Smooth muscle cell (in vitro differentiated cells): ENCODE measurements around the gene DHRS3. TPM values are rescaled to one million over a fixed set of nuclear protein-coding genes. Genes with fewer than 3 reads are reported as not detected.

Source experiments
- DNase-seq: peaks from one replicate; lab custom pipeline; 2025; ENCODE audit not compliant: unreplicated experiment; lab: John Stamatoyannopoulos, UW
- H2AFZ ChIP-seq: fragments of 200-600 bp; sonication (generic); 2 replicates; pipeline ENCODE4 v1.6.0; 2016; ENCODE audit warnings: antibody characterized with exemption, low read depth, mild to moderate bottlenecking
- H3F3A ChIP-seq: fragments of 200-600 bp; sonication (generic); 2 replicates; pipeline ENCODE4 v1.6.0; 2017; ENCODE audit warnings: antibody characterized with exemption, low read depth
- H3K27ac ChIP-seq: fragments of 200-600 bp; sonication (generic); 2 replicates; pipeline ENCODE4 v1.5.1; 2016; ENCODE audit warnings: low read depth, mild to moderate bottlenecking
- H3K27me3 ChIP-seq: fragments of 200-600 bp; sonication (generic); 2 replicates; pipeline ENCODE4 v1.6.1; 2016; ENCODE audit warnings: low read depth, mild to moderate bottlenecking
- H3K36me3 ChIP-seq: fragments of 200-600 bp; sonication (generic); 2 replicates; pipeline ENCODE4 v1.5.1; 2016; ENCODE audit warnings: low read depth
- H3K4me1 ChIP-seq: fragments of 200-600 bp; sonication (generic); 2 replicates; pipeline ENCODE4 v1.5.1; 2016; ENCODE audit warnings: low read depth
- H3K4me2 ChIP-seq: fragments of 200-600 bp; sonication (generic); 2 replicates; pipeline ENCODE4 v1.6.0; 2016; ENCODE audit warnings: mild to moderate bottlenecking
- H3K4me3 ChIP-seq: fragments of 200-600 bp; sonication (generic); 2 replicates; pipeline ENCODE4 v1.5.1; 2016; ENCODE audit warnings: mild to moderate bottlenecking
- H3K79me2 ChIP-seq: fragments of 200-600 bp; sonication (generic); 2 replicates; pipeline ENCODE4 v1.6.0; 2016; ENCODE audit warnings: low read depth, mild to moderate bottlenecking
- H3K9ac ChIP-seq: fragments of 200-600 bp; sonication (generic); 2 replicates; pipeline ENCODE4 v1.6.0; 2016; ENCODE audit warnings: low read depth
- H3K9me3 ChIP-seq: fragments of 200-600 bp; sonication (generic); replicated peaks from 2 replicates; pipeline ENCODE4 v1.5.1; 2016; ENCODE audit warnings: low read depth
- H4K20me1 ChIP-seq: fragments of 200-600 bp; sonication (generic); 2 replicates; pipeline ENCODE4 v1.6.0; 2016; ENCODE audit warnings: low read depth
- WGBS: methylation state at CpG from one replicate; pipeline ENCODE4 v1.1.7; 2016; ENCODE audit warnings: low lambda C conversion rate; 5-methylcytosine and 5-hydroxymethylcytosine counted together
- polyA plus RNA-seq: library from polyadenylated mRNA; unstranded; fragments of >200 nt; fragmentation: Nextera tagmentation; extraction: Ambion mirVana; gene quantifications from 2 replicates; pipeline ENCODE4 v1.2.1, GENCODE V29; 2016
- total RNA-seq: library from RNA; depleted of rRNA; stranded (reverse); fragments of >200 nt; gene quantifications from 2 replicates; pipeline ENCODE4 v1.2.3, GENCODE V29; 2014
- TF ChIP-seq, protein P1 (sequence below): fragments of 200-600 bp; sonication (generic); IDR thresholded peaks from 2 replicates; pipeline ENCODE4 v1.5.1; 2017; ENCODE audit warnings: borderline replicate concordance, mild to moderate bottlenecking, antibody characterized with exemption; ENCODE audit not compliant: insufficient read depth, poor library complexity, severe bottlenecking

DHRS3 gene
- total and polyA plus RNA-seq, 2 experiments from 2014 or later: 0.89 to 2.7 TPM

DNA sequence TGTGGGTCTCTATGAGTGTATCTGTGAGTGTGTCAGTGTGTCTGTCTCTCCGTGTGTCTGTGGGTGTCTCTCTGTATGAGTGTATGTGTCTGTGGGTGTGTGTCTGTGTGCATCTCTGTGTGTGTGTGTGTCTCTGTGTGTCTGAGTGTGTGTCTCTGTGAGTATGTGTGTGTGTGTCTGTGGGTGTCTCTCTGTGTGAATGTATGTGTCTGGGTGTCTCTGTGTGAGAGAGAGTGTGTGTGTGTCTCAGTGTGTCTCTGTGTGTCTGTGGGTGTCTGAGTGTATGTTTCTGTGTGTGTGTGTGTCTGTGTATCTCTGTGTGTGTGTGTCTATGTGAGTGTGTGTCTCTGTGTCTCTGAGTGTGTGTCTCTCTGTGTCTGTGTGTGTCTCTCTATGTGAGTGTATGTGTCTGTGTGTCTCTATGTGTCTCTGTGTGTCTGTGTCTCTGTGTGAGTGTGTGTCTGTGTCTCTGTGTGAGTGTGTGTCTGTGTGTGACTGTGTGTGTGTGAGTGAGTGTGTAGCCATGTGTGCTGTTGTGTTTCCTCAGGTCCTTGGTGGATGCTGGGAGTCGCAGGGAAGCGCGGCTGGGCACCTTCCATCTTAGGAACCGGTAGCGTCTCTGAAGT is 33.0 kb downstream of the DHRS3 start:
- Histone ChIP-seq H3K36me3 (no peaks in the 10 kb centered on the region), H3K9ac (no peak overlapping the region), H3K27ac (no peak overlapping the region), H3K4me1 (no peaks in the 10 kb centered on the region), H3K4me2 (no peak overlapping the region), H4K20me1 (no peaks in the 10 kb centered on the region), H3K79me2 (no peaks in the 10 kb centered on the region), H3K9me3 (no peaks in the 10 kb centered on the region), H3K4me3 (no peak overlapping the region), H3K27me3 (no peaks in the 10 kb centered on the region), H2AFZ (no peak overlapping the region), H3F3A (no peaks in the 10 kb centered on the region)
- TF ChIP-seq, protein P1, sequence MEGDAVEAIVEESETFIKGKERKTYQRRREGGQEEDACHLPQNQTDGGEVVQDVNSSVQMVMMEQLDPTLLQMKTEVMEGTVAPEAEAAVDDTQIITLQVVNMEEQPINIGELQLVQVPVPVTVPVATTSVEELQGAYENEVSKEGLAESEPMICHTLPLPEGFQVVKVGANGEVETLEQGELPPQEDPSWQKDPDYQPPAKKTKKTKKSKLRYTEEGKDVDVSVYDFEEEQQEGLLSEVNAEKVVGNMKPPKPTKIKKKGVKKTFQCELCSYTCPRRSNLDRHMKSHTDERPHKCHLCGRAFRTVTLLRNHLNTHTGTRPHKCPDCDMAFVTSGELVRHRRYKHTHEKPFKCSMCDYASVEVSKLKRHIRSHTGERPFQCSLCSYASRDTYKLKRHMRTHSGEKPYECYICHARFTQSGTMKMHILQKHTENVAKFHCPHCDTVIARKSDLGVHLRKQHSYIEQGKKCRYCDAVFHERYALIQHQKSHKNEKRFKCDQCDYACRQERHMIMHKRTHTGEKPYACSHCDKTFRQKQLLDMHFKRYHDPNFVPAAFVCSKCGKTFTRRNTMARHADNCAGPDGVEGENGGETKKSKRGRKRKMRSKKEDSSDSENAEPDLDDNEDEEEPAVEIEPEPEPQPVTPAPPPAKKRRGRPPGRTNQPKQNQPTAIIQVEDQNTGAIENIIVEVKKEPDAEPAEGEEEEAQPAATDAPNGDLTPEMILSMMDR: no peak
- DNase-seq: no peak
- 91% methylated on average over 5 of the region's 6 CpGs for WGBS

DNA sequence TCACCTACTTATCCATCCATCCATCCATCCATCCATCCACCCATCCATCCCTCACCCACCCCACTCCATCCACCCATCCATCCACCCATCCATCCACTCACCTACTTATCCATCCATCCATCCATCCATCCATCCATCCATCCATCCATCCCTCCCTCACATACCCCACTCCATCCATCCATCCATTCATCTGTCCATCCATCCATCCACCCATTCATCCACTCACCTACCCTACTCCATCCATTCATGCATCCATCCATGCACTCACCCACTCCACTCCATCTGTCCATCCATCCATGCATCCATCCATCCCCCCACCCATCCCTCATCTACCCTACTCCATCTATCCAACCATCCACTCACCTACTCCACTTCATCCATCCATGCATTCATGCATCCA is 34.5 kb downstream of the DHRS3 start:
- Histone ChIP-seq H4K20me1 (no peaks in the 10 kb centered on the region), H3K9me3 (no peaks in the 10 kb centered on the region), H3K27me3 (no peaks in the 10 kb centered on the region), H3K27ac (no peak overlapping the region), H3K79me2 (no peaks in the 10 kb centered on the region), H3K36me3 (no peaks in the 10 kb centered on the region), H3K9ac (no peak overlapping the region), H2AFZ (no peak overlapping the region), H3K4me1 (no peaks in the 10 kb centered on the region), H3K4me2 (no peak overlapping the region), H3K4me3 (no peak overlapping the region), H3F3A (no peaks in the 10 kb centered on the region)
- TF ChIP-seq, protein P1: no peak
- no peak for DNase-seq

DNA sequence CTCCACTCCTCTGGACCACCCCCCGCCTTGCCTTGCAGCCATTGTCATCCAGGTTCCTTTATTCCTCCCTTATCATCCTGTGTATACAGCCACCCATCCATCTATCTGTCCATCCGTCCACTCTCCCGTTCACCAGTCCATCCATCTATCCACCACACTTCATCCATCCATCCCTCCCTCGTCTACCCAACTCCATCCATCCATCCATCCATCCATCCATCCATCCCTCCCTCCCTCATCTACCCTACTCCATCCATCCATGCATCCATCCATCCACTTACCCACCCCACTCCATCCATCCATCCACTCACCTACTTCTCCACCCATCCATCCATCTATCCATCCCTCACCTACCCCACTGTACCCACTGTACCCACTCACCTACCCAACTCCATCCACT is 35.4 kb downstream of the DHRS3 start:
- DNase-seq: no peak
- Histone ChIP-seq H3K27me3 (no peaks in the 10 kb centered on the region), H3K9ac (no peak overlapping the region), H3K4me3 (no peak overlapping the region), H3K9me3 (no peaks in the 10 kb centered on the region), H4K20me1 (no peaks in the 10 kb centered on the region), H2AFZ (no peak overlapping the region), H3K4me2 (no peak overlapping the region), H3K36me3 (no peaks in the 10 kb centered on the region), H3K4me1 (no peaks in the 10 kb centered on the region), H3F3A (no peaks in the 10 kb centered on the region), H3K79me2 (no peaks in the 10 kb centered on the region), H3K27ac (no peak overlapping the region)
- TF ChIP-seq, protein P1: no peak
- 100% methylated on average over 4 of the region's 4 CpGs for WGBS

DNA sequence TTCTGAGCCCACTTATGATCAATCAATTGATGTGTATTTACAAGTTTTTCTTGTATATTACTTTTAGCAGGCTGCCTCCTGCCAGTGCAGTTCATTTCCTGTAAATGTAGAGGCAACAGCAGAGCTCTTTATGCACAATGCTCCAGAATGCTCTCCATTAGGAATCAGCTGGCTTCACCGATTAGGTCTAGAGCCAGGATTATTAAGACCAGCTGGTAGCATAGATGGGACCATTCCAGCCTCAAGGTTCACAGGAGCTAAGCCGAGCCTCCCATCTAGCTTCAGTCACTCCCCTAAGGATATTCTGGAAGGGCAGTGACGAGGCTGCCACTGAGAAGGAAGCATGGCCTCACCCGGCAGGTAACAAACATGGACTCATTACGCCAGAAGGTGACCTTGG is 36.8 kb downstream of the DHRS3 start:
- TF ChIP-seq, protein P1: no peak
- no peak for DNase-seq
- no peaks in the 10 kb centered on the region for H3F3A ChIP-seq
- no peaks in the 10 kb centered on the region for H3K79me2 ChIP-seq
- no peaks in the 10 kb centered on the region for H4K20me1 ChIP-seq
- no peak overlapping the region for H3K9ac ChIP-seq
- H3K4me3 ChIP-seq: no peak overlapping the region
- no peak overlapping the region for H3K4me2 ChIP-seq
- WGBS: 85% methylated on average over 5 of the region's 5 CpGs
- H2AFZ ChIP-seq: no peak overlapping the region
- H3K27me3 ChIP-seq: no peaks in the 10 kb centered on the region
- no peaks in the 10 kb centered on the region for H3K4me1 ChIP-seq
- no peaks in the 10 kb centered on the region for H3K9me3 ChIP-seq
- no peak overlapping the region for H3K27ac ChIP-seq
- no peaks in the 10 kb centered on the region for H3K36me3 ChIP-seq
